ENCODE data around the gene GAS7.

DNA sequence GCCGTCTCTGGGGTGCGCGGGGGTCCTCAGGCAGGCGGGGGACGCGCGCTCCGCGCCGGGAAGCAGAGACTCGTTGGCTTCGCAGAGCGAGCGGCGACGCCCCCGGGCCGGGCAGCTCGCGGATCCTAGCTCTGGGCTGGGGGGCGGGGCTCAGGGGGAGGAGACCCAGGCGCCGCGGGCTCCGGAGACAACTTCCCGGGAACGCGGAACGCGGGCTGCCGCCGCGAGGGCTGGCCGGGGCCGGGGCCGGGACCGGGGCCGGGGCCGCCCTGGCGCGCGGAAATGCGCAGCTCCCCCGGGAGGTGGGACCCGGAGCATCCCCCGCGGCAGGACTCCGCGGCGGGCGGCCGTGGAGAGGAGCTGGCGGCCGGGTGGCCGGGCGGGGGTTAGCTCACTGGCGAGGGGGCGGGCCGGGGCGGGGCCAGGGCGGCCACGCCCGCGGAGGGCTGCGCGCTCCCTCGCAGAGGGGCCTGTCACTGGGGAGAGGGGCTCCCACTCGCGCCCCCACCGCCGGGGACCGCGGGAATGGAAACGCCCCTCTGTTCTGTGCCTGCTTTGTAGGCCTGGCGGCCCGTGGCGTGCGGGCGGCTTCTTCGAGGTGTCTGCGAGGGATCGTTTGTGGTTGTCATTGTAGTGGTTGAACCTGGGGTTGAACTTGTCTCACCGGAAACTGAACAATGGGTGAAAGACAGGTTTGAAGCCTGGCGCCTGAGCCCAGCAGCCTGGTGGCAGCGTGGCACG lies at the start of gene GAS7:
- TF ChIP-seq JUN (CRISPR knock-in tag; IDR thresholded peaks at IDR 0.05): no peak
- no peak for TF ChIP-seq MYNN (CRISPR knock-in tag; IDR thresholded peaks at IDR 0.05; ENCODE audit: low read depth)
- no peak for TF ChIP-seq PCBP1 (IDR thresholded peaks at IDR 0.05; ENCODE audit: borderline replicate concordance, low read depth, low read length)
- no peak for TF ChIP-seq HDAC6 (IDR thresholded peaks at IDR 0.05; ENCODE audit: low read depth, low read length)
- no peak for TF ChIP-seq HIVEP1 (CRISPR knock-in tag; IDR thresholded peaks at IDR 0.05)
- TF ChIP-seq CTCF (CRISPR knock-in tag; IDR thresholded peaks at IDR 0.05): no peak
- no peak for TF ChIP-seq CHD2 (IDR thresholded peaks at IDR 0.05; ENCODE audit: low read depth, low read length)
- TF ChIP-seq POLR2AphosphoS5 (IDR thresholded peaks at IDR 0.05; ENCODE audit: low read depth, low read length): no peak
- no peak for TF ChIP-seq HMG20B (CRISPR knock-in tag; conservative IDR thresholded peaks at IDR 0.05)
